Measurements from ENCODE around the gene FOXJ3.

DNA sequence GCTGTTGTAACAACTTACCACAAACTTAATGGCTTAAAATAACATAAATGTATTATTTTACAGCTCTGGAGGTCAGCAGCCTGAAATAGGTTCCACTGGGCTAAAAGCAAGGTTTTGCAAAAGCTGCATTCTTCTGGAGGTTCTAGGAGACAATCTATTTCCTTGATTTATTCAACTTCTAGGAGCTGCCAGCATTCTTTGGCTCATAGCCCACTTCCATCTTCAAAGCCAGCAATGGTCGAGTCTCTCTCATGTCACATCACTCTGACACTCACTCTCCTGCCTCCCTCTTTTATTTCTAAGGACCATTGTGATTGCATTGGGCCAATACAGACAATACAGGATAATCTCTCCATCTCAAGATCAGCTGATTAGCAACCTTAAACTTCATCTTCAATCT is 15.1 kb upstream of the FOXJ3 start:
- TF ChIP-seq, protein P1, sequence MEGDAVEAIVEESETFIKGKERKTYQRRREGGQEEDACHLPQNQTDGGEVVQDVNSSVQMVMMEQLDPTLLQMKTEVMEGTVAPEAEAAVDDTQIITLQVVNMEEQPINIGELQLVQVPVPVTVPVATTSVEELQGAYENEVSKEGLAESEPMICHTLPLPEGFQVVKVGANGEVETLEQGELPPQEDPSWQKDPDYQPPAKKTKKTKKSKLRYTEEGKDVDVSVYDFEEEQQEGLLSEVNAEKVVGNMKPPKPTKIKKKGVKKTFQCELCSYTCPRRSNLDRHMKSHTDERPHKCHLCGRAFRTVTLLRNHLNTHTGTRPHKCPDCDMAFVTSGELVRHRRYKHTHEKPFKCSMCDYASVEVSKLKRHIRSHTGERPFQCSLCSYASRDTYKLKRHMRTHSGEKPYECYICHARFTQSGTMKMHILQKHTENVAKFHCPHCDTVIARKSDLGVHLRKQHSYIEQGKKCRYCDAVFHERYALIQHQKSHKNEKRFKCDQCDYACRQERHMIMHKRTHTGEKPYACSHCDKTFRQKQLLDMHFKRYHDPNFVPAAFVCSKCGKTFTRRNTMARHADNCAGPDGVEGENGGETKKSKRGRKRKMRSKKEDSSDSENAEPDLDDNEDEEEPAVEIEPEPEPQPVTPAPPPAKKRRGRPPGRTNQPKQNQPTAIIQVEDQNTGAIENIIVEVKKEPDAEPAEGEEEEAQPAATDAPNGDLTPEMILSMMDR (conservative IDR thresholded peaks at IDR 0.05 in 1 of 2, IDR thresholded peaks at IDR 0.05 in 1 of 2; ENCODE audit: extremely low read depth in 1 of 2, insufficient read depth in 1 of 2, low read depth in 1 of 2, low read length in 2 of 2) = no peak
- no peak for TF ChIP-seq EZH2 (IDR thresholded peaks at IDR 0.05; ENCODE audit: borderline replicate concordance, low read length)
